CD4-positive, alpha-beta T cell (primary cell): Measurements from ENCODE around the gene ABCF2. TPM values are rescaled to one million over a fixed set of nuclear protein-coding genes. Genes with fewer than 3 reads are reported as not detected.

ENCODE experiments used
- ATAC-seq: fragments of 200-7000 bp; cut with Tn5 transposase; one replicate; pipeline ENCODE4 v1.10.0; 2022; ENCODE audit warnings: mild to moderate bottlenecking; ENCODE audit not compliant: poor library complexity
- CTCF ChIA-PET: fragments of 350-600 bp; sonication (Branson Sonifier 250); formaldehyde crosslinking; loops from one replicate; lab custom pipeline; 2021; ENCODE audit warnings: antibody characterized with exemption, inconsistent platforms; lab: Charles Lee
- POLR2A ChIA-PET: fragments of 350-600 bp; sonication (Branson Sonifier 250); formaldehyde crosslinking; loops from one replicate; lab custom pipeline; 2021; ENCODE audit warnings: antibody characterized with exemption, inconsistent platforms; lab: Charles Lee
- DNase-seq, 14 experiments: peaks; one replicate each; pipeline ENCODE4 v3.0.0-alpha.2; 2013 to 2020; ENCODE audit warnings: mixed read lengths in 2 of 14
- H3K27ac ChIP-seq, 2 donors: one replicate each; pipeline versions ENCODE4 v1.5.1 to v1.7.0; 2013; ENCODE audit warnings: low read length in 2 of 2, low read depth in 1 of 2, mild to moderate bottlenecking in 1 of 2
- H3K27me3 ChIP-seq, 2 experiments: 1 replicate in 1 of 2; 2 replicates in 1 of 2; pipeline versions ENCODE4 v1.6.1 to v1.7.0; 2013; ENCODE audit warnings: low read length in 2 of 2, control low read depth in 1 of 2, mild to moderate bottlenecking in 1 of 2, moderate library complexity in 1 of 2; ENCODE audit not compliant: insufficient read depth in 2 of 2, control insufficient read depth in 1 of 2
- H3K36me3 ChIP-seq: one replicate; pipeline ENCODE4 v1.6.1; 2013; ENCODE audit warnings: low read length, control low read depth; ENCODE audit not compliant: insufficient read depth
- H3K4me1 ChIP-seq: one replicate; pipeline ENCODE4 v1.6.1; 2013; ENCODE audit warnings: low read length, control low read depth; ENCODE audit not compliant: insufficient read depth
- H3K4me3 ChIP-seq: one replicate; pipeline ENCODE4 v1.5.1; 2013; ENCODE audit warnings: mild to moderate bottlenecking, low read length, moderate library complexity
- H3K9me3 ChIP-seq, 2 experiments: 1 replicate in 1 of 2; 2 replicates in 1 of 2; pipeline versions ENCODE4 v1.6.1 to v1.7.0; 2013; ENCODE audit warnings: low read length in 2 of 2, mild to moderate bottlenecking in 2 of 2, control low read depth in 1 of 2, moderate library complexity in 1 of 2; ENCODE audit not compliant: control insufficient read depth in 1 of 2, insufficient read depth in 1 of 2
- H3K27ac Mint-ChIP-seq: one replicate; pipeline ENCODE4 v1.8.0; 2020; ENCODE audit warnings: mixed read lengths
- H3K27me3 Mint-ChIP-seq: one replicate; pipeline ENCODE4 v1.8.0; 2021; ENCODE audit warnings: mixed read lengths
- H3K36me3 Mint-ChIP-seq: one replicate; pipeline ENCODE4 v1.8.0; 2021; ENCODE audit warnings: low read depth, mixed read lengths
- H3K4me1 Mint-ChIP-seq: one replicate; pipeline ENCODE4 v1.8.0; 2021; ENCODE audit warnings: low read depth, mixed read lengths
- H3K4me3 Mint-ChIP-seq: one replicate; pipeline ENCODE4 v1.8.0; 2020; ENCODE audit warnings: mild to moderate bottlenecking, mixed read lengths
- H3K9me3 Mint-ChIP-seq: one replicate; pipeline ENCODE4 v1.8.0; 2020; ENCODE audit warnings: mixed read lengths
- CTCF ChIP-seq: fragments of 200-600 bp; IDR thresholded peaks from one replicate; pipeline ENCODE4 v1.8.0; 2022; ENCODE audit warnings: antibody characterized with exemption, mild to moderate bottlenecking
- intact Hi-C, 2 experiments: fragments of 100-400 bp; cut with DNase I in 1 of 2; cut with micrococcal nuclease in 1 of 2; formaldehyde crosslinking; loops; one replicate each; pipeline versions ENCODE4 v1.15.1 to v1.9.0; 2023 to 2025; cut with DNase I, micrococcal nuclease
- total RNA-seq, 174 experiments: library from RNA in 2 of 174; stranded (reverse) in 2 of 174; gene quantifications; one replicate each; pipeline ENCODE4 v1.2.3 and lab custom pipeline; 2021 to 2026

ABCF2 gene
- total RNA-seq, 2 experiments from 2014 or later: 12.3 to 13.2 TPM

DNA sequence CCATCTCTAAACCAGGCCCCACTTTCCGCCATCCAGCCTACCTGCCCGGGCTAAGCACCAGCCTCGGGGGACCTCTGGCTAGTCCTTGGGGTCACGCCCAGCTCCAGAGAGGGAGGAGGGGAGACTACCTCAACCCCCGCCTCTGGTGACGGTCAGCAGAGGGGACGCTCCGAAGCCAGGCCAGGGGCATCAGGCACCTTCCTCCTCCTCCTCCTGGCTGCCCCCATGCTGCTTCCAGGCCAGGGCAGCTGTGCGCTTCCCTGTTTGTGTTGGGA, 25.5 kb upstream of the ABCF2 start:
- ChIA-PET CTCF (no interaction called here), POLR2A (no interaction called here)
- peak overlapping the region; percentile 75 for H3K4me3 Mint-ChIP-seq
- no peak for DNase-seq
- H3K36me3 Mint-ChIP-seq: no peaks in the 10 kb centered on the region
- Histone ChIP-seq H3K27me3 (peaks cover 33 to 45% of the 10 kb centered on the region in 2 experiments), H3K4me1 (peaks cover 28% of the 10 kb centered on the region), H3K27ac (no peak overlapping the region), H3K9me3 (no peaks in the 10 kb centered on the region), H3K4me3 (no peak overlapping the region), H3K36me3 (no peaks in the 10 kb centered on the region)
- intact Hi-C loops: no loop called here
- ATAC-seq: no peak
- peaks cover 83% of the 10 kb centered on the region for H3K27me3 Mint-ChIP-seq
- no peaks in the 10 kb centered on the region for H3K9me3 Mint-ChIP-seq
- no peak overlapping the region for H3K27ac Mint-ChIP-seq
- H3K4me1 Mint-ChIP-seq: peaks cover 38% of the 10 kb centered on the region
- no peak for TF ChIP-seq CTCF

DNA sequence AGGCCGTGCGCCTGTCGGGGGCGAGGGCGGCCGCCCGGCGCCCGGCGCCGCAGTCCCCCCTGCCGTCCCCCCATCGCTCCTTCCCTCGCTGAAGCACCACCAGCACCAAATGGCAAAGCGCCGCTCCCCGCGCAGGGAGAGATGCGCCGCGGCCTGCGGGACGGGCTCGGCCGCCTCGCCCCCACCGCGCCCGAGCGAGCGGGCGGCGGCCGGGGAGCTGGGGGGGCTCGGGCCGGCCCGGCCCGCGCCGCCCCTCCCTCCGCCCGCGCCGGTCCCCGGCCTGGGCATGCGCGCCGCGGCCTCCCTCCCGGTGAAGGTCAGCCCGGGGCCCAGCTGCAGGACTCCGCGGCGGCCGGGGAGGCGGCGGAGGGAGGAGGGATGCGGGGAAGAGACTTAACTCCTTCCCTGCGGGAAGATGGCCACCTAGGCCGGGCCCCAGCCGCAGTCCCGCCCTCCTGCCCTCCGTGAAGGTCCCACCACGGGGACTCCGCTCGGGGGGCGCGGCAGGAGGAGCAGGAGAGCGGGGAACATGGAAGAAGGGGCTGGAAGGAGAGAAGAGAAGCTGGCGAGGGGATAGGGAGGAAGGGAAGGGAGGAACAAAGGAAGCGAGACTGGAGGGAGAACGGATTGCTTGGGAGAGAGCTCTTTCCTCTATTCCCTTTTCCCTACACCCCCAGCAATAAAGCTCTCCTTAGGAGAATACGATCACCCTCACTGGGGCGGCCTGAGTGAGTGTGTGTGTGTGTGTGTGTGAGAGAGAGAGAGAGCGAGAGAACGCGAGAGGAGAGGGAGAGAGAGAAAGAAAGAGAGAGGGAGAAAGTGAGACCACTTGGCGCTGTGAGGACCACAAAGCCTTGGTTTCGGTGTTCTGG, 24.9 kb upstream of the ABCF2 start:
- intact Hi-C loops: no loop called here
- no peak for TF ChIP-seq CTCF
- ATAC-seq (peak; percentile 33), DNase-seq (peak in 5 of 14 experiments; percentile 28 to 60 (median 46))
- Mint-ChIP-seq H3K4me1 (peaks cover 38% of the 10 kb centered on the region), H3K27ac (no peak overlapping the region), H3K9me3 (no peaks in the 10 kb centered on the region), H3K4me3 (peak overlapping the region; percentile 75), H3K27me3 (peaks cover 85% of the 10 kb centered on the region), H3K36me3 (no peaks in the 10 kb centered on the region)
- ChIA-PET CTCF (no interaction called here), POLR2A (no interaction called here)
- Histone ChIP-seq H3K36me3 (no peaks in the 10 kb centered on the region), H3K9me3 (no peaks in the 10 kb centered on the region), H3K4me1 (peaks cover 32% of the 10 kb centered on the region), H3K27me3 (peaks cover 39 to 49% of the 10 kb centered on the region in 2 experiments), H3K27ac (no peak overlapping the region), H3K4me3 (peak overlapping the region; percentile 24)

GRCh38 chr7:151251328-151251688, 24.3 kb upstream of the ABCF2 start:
- ATAC-seq (no peak), DNase-seq (no peak)
- H3K4me1 ChIP-seq: peaks cover 32% of the 10 kb centered on the region
- ChIA-PET CTCF (no interaction called here), POLR2A (no interaction called here)
- no peak overlapping the region for H3K4me3 ChIP-seq
- peaks cover 42% of the 10 kb centered on the region for H3K4me1 Mint-ChIP-seq
- H3K27ac ChIP-seq: no peak overlapping the region
- no peak for TF ChIP-seq CTCF
- peak overlapping the region; percentile 74 for H3K4me3 Mint-ChIP-seq
- no peaks in the 10 kb centered on the region for H3K36me3 ChIP-seq
- no peaks in the 10 kb centered on the region for H3K36me3 Mint-ChIP-seq
- H3K27me3 ChIP-seq: peaks cover 45 to 50% of the 10 kb centered on the region in 2 experiments
- no peak overlapping the region for H3K27ac Mint-ChIP-seq
- no peaks in the 10 kb centered on the region for H3K9me3 Mint-ChIP-seq
- no peaks in the 10 kb centered on the region for H3K9me3 ChIP-seq
- peaks cover 85% of the 10 kb centered on the region for H3K27me3 Mint-ChIP-seq
- intact Hi-C loops: no loop called here
